H1 (cell line): ENCODE data around the gene TCP11. TPM values are rescaled to one million over a fixed set of nuclear protein-coding genes. Genes with fewer than 3 reads are reported as not detected.

ENCODE experiments used
- BRCA1 ChIP-seq: IDR thresholded peaks from 2 replicates; pipeline ENCODE4 v1.6.1; 2012; ENCODE audit warnings: low read depth, low read length, improper control_type of control experiment
- GABPA ChIP-seq: IDR thresholded peaks from 2 replicates; pipeline ENCODE4 v1.6.1; 2011; ENCODE audit warnings: mild to moderate bottlenecking, low read length, moderate library complexity, borderline replicate concordance; ENCODE audit not compliant: insufficient read depth
- HDAC2 ChIP-seq, 2 experiments: fragments of 300-600 bp in 1 of 2; sonication (generic) in 1 of 2; IDR thresholded peaks; 2 replicates each; pipeline ENCODE4 v1.6.1; 2011 to 2012; ENCODE audit warnings: low read depth in 2 of 2, low read length in 2 of 2, mild to moderate bottlenecking in 2 of 2, moderate library complexity in 2 of 2, borderline replicate concordance in 1 of 2, inconsistent platforms in 1 of 2
- JUN ChIP-seq: IDR thresholded peaks from 2 replicates; pipeline ENCODE4 v1.6.1; 2011; ENCODE audit warnings: low read depth, mild to moderate bottlenecking, improper control_type of control experiment, low read length
- MAFK ChIP-seq: IDR thresholded peaks from 2 replicates; pipeline ENCODE4 v1.6.1; 2012; ENCODE audit warnings: low read depth, mild to moderate bottlenecking, improper control_type of control experiment, low read length
- NRF1 ChIP-seq: IDR thresholded peaks from 2 replicates; pipeline ENCODE4 v1.6.1; 2011; ENCODE audit warnings: mild to moderate bottlenecking, low read depth, low read length, improper control_type of control experiment
- POLR2A ChIP-seq, 2 experiments: IDR thresholded peaks; 1 replicate in 1 of 2; 2 replicates in 1 of 2; pipeline ENCODE4 v1.6.1; 2011; ENCODE audit warnings: low read depth in 2 of 2, low read length in 2 of 2, mild to moderate bottlenecking in 2 of 2; ENCODE audit errors: control extremely low read depth in 1 of 2
- RAD21 ChIP-seq, 2 experiments: IDR thresholded peaks in 1 of 2; conservative IDR thresholded peaks in 1 of 2; 2 replicates each; pipeline ENCODE4 v1.6.1; 2011; ENCODE audit warnings: low read depth in 2 of 2, low read length in 2 of 2, improper control_type of control experiment in 1 of 2, inconsistent platforms in 1 of 2, mild to moderate bottlenecking in 1 of 2, moderate library complexity in 1 of 2
- SIN3A ChIP-seq, 2 experiments: IDR thresholded peaks in 1 of 2; conservative IDR thresholded peaks in 1 of 2; 2 replicates each; pipeline ENCODE4 v1.6.1; 2011 to 2012; ENCODE audit warnings: low read length in 2 of 2, improper control_type of control experiment in 1 of 2, low read depth in 1 of 2, mild to moderate bottlenecking in 1 of 2
- SRF ChIP-seq: IDR thresholded peaks from 2 replicates; pipeline ENCODE4 v1.6.1; 2011; ENCODE audit warnings: mild to moderate bottlenecking, low read depth, low read length, moderate library complexity
- TAF1 ChIP-seq: IDR thresholded peaks from 2 replicates; pipeline ENCODE4 v1.6.1; 2011; ENCODE audit warnings: mild to moderate bottlenecking, low read depth, low read length
- polyA plus RNA-seq, 7 experiments: library from polyadenylated mRNA; depleted of rRNA in 3 of 7; stranded (reverse) in 5 of 7; unstranded in 2 of 7; fragments of >200 nt in 5 of 7; fragments of 200-250 nt in 2 of 7; gene quantifications; 1 replicate in 5 of 7; 2 replicates in 1 of 7; 4 replicates in 1 of 7; pipeline versions ENCODE4 v1.2.1 to v1.2.3, GENCODE V29; 2011 to 2013; ENCODE audit warnings: missing spikeins in 2 of 7, mixed read lengths in 2 of 7
- total RNA-seq: library from RNA; stranded (reverse); fragmentation: NEBNext Ultra II Directional; extraction: Animal tissue kit (Norgen Biotek cat#: 25700); gene quantifications from 2 replicates; pipeline ENCODE4 v1.2.1, GENCODE V29; 2021
- TF ChIP-seq, protein P1 (sequence below): fragments of 300-600 bp; sonication (generic); IDR thresholded peaks from 2 replicates; pipeline ENCODE4 v1.7.1; 2012; ENCODE audit warnings: low read length, moderate library complexity, mild to moderate bottlenecking, inconsistent platforms; ENCODE audit not compliant: insufficient replicate concordance

TCP11 gene
- total and polyA plus RNA-seq, 2 of the 8 experiments (the other 6 are each of a cell fraction or from before 2014, with no cell fraction given), result 0.11 TPM; not detected in 1

DNA sequence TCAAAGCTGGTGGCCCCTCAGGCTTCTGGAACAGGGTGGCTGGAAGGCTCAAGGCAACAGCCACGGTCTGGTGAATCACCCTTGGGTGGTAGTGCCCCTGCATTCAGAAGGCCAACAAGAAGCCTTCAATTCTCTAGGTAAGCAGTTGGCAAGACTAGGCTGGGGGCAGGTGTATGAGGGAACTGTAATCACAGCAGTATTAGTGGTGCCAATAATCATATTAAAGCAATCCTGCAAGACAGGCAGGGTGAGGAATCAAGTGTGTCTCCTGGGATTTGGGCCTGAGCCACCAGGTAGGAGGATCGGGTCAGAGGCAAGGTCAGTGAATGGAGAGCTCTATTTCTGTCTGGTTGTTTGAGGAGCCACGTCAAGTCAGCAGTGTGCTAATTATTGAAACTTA is 47.7 kb upstream of the TCP11 start (continued):
- TF ChIP-seq, protein P1, sequence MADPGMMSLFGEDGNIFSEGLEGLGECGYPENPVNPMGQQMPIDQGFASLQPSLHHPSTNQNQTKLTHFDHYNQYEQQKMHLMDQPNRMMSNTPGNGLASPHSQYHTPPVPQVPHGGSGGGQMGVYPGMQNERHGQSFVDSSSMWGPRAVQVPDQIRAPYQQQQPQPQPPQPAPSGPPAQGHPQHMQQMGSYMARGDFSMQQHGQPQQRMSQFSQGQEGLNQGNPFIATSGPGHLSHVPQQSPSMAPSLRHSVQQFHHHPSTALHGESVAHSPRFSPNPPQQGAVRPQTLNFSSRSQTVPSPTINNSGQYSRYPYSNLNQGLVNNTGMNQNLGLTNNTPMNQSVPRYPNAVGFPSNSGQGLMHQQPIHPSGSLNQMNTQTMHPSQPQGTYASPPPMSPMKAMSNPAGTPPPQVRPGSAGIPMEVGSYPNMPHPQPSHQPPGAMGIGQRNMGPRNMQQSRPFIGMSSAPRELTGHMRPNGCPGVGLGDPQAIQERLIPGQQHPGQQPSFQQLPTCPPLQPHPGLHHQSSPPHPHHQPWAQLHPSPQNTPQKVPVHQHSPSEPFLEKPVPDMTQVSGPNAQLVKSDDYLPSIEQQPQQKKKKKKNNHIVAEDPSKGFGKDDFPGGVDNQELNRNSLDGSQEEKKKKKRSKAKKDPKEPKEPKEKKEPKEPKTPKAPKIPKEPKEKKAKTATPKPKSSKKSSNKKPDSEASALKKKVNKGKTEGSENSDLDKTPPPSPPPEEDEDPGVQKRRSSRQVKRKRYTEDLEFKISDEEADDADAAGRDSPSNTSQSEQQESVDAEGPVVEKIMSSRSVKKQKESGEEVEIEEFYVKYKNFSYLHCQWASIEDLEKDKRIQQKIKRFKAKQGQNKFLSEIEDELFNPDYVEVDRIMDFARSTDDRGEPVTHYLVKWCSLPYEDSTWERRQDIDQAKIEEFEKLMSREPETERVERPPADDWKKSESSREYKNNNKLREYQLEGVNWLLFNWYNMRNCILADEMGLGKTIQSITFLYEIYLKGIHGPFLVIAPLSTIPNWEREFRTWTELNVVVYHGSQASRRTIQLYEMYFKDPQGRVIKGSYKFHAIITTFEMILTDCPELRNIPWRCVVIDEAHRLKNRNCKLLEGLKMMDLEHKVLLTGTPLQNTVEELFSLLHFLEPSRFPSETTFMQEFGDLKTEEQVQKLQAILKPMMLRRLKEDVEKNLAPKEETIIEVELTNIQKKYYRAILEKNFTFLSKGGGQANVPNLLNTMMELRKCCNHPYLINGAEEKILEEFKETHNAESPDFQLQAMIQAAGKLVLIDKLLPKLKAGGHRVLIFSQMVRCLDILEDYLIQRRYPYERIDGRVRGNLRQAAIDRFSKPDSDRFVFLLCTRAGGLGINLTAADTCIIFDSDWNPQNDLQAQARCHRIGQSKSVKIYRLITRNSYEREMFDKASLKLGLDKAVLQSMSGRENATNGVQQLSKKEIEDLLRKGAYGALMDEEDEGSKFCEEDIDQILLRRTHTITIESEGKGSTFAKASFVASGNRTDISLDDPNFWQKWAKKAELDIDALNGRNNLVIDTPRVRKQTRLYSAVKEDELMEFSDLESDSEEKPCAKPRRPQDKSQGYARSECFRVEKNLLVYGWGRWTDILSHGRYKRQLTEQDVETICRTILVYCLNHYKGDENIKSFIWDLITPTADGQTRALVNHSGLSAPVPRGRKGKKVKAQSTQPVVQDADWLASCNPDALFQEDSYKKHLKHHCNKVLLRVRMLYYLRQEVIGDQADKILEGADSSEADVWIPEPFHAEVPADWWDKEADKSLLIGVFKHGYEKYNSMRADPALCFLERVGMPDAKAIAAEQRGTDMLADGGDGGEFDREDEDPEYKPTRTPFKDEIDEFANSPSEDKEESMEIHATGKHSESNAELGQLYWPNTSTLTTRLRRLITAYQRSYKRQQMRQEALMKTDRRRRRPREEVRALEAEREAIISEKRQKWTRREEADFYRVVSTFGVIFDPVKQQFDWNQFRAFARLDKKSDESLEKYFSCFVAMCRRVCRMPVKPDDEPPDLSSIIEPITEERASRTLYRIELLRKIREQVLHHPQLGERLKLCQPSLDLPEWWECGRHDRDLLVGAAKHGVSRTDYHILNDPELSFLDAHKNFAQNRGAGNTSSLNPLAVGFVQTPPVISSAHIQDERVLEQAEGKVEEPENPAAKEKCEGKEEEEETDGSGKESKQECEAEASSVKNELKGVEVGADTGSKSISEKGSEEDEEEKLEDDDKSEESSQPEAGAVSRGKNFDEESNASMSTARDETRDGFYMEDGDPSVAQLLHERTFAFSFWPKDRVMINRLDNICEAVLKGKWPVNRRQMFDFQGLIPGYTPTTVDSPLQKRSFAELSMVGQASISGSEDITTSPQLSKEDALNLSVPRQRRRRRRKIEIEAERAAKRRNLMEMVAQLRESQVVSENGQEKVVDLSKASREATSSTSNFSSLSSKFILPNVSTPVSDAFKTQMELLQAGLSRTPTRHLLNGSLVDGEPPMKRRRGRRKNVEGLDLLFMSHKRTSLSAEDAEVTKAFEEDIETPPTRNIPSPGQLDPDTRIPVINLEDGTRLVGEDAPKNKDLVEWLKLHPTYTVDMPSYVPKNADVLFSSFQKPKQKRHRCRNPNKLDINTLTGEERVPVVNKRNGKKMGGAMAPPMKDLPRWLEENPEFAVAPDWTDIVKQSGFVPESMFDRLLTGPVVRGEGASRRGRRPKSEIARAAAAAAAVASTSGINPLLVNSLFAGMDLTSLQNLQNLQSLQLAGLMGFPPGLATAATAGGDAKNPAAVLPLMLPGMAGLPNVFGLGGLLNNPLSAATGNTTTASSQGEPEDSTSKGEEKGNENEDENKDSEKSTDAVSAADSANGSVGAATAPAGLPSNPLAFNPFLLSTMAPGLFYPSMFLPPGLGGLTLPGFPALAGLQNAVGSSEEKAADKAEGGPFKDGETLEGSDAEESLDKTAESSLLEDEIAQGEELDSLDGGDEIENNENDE, result no peak
- TF ChIP-seq HDAC2 (IDR thresholded peaks at IDR 0.05; ENCODE audit: borderline replicate concordance in 1 of 2, low read depth in 2 of 2, low read length in 2 of 2) (no peak), BRCA1 (no peak), TAF1 (no peak), NRF1 (no peak), RAD21 (IDR thresholded peaks at IDR 0.05 in 1 of 2, conservative IDR thresholded peaks at IDR 0.05 in 1 of 2; ENCODE audit: low read depth in 2 of 2, low read length in 2 of 2) (no peak), JUN (no peak), SRF (no peak), GABPA (no peak), MAFK (no peak), SIN3A (conservative IDR thresholded peaks at IDR 0.05 in 1 of 2, IDR thresholded peaks at IDR 0.05 in 1 of 2; ENCODE audit: low read depth in 1 of 2, low read length in 2 of 2) (no peak), POLR2A (IDR thresholded peaks at IDR 0.05; ENCODE audit: control extremely low read depth in 1 of 2, low read depth in 2 of 2, low read length in 2 of 2) (no peak)
